ENCODE measurements around the gene SMCHD1. TPM values are rescaled to one million over a fixed set of nuclear protein-coding genes. Genes with fewer than 3 reads are reported as not detected.

SMCHD1 gene
- total RNA-seq, 2 donors from 2014 or later = 36.5 to 43.3 TPM

DNA sequence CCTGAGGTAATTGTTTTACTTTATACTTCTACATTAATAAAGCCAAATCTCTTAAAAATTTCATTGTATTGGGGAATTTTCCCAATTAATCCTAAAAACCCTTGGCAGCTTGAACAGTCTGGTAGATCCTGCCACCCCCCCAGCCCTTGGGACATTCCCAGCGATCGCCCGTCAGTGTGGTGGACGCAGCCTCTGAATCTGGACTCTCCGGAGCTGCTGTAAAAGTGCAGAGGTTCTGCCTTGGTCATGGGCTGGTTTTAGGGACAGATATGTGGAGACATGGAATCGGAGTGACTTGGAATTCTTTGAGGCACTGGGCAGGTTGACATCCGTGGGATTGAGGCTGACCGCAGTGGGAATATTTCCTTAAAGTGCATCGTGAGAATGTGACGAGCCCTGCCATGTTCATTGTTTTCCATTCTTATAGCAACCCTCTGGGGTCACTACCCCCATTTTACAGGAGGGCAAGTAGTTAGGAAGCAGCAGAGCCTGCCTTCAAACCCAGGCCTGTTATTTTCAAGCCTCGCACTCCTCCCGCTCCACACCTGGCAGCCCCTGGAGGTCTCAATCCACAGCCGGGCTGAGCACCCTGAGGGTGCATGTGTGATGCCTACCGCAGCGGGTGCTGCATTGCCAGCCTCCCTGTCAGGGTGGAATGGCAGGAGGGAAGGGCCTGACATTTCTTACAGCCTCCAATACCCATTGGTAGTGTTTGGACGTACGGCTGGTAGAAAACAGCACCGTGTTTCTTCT, 197.8 kb downstream of the SMCHD1 start:
- intact Hi-C loops (cut with DNase I) = no loop called here
- H3K27ac ChIP-seq = no peak overlapping the region

GRCh38 chr18:2853926-2854664, 198.6 kb downstream of the SMCHD1 start:
- DNase-seq = no peak

More for the DNA sequence above, 197.8 kb downstream of the SMCHD1 start:
- H3K27me3 ChIP-seq = peaks cover 7% of the 10 kb centered on the region
- H3K36me3 ChIP-seq = no peaks in the 10 kb centered on the region
- H3K4me3 ChIP-seq = no peak overlapping the region
- TF ChIP-seq, protein P1, sequence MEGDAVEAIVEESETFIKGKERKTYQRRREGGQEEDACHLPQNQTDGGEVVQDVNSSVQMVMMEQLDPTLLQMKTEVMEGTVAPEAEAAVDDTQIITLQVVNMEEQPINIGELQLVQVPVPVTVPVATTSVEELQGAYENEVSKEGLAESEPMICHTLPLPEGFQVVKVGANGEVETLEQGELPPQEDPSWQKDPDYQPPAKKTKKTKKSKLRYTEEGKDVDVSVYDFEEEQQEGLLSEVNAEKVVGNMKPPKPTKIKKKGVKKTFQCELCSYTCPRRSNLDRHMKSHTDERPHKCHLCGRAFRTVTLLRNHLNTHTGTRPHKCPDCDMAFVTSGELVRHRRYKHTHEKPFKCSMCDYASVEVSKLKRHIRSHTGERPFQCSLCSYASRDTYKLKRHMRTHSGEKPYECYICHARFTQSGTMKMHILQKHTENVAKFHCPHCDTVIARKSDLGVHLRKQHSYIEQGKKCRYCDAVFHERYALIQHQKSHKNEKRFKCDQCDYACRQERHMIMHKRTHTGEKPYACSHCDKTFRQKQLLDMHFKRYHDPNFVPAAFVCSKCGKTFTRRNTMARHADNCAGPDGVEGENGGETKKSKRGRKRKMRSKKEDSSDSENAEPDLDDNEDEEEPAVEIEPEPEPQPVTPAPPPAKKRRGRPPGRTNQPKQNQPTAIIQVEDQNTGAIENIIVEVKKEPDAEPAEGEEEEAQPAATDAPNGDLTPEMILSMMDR (IDR thresholded peaks at IDR 0.05) = no peak
- no peaks in the 10 kb centered on the region for H3K9me3 ChIP-seq
- no peaks in the 10 kb centered on the region for H3K4me1 ChIP-seq
- no peak for DNase-seq
- H3K9ac ChIP-seq (ENCODE audit: low read depth in 2 of 2, low read length in 2 of 2) = no peak overlapping the region

More at GRCh38 chr18:2853926-2854664, 198.6 kb downstream of the SMCHD1 start:
- H3K9ac ChIP-seq (ENCODE audit: low read depth in 2 of 2, low read length in 2 of 2) = no peak overlapping the region
- no peaks in the 10 kb centered on the region for H3K9me3 ChIP-seq
- H3K4me3 ChIP-seq = no peak overlapping the region
- H3K4me1 ChIP-seq = no peaks in the 10 kb centered on the region
- H3K27me3 ChIP-seq = no peaks in the 10 kb centered on the region
- TF ChIP-seq, protein P1 (IDR thresholded peaks at IDR 0.05) = no peak
- intact Hi-C loops (cut with DNase I) = no loop called here
- no peak overlapping the region for H3K27ac ChIP-seq
- H3K36me3 ChIP-seq = no peaks in the 10 kb centered on the region

Other genes starting within 250 kb of the SMCHD1 start
- gene METTL4, start 84.2 kb upstream of the SMCHD1 start, total RNA-seq = 1 to 10 TPM; 7.2 to 8.2 TPM
- 10 to 100 TPM in 1 of 2 donors, 1 to 10 TPM in 1; 6.8 to 27.6 TPM for gene NDC80, start 84.2 kb upstream of the SMCHD1 start, total RNA-seq
- gene EMILIN2, start 191.3 kb downstream of the SMCHD1 start, total RNA-seq = 10 to 100 TPM; 17.0 to 23.2 TPM

Data from colonic mucosa (tissue), 4 donors.